Motor neuron (in vitro differentiated cells): ENCODE measurements around the gene MAP3K3. TPM values are rescaled to one million over a fixed set of nuclear protein-coding genes. Genes with fewer than 3 reads are reported as not detected.

Experiments
- ATAC-seq, 8 experiments: fragments of 200-7000 bp; cut with Tn5 transposase; replicated peaks in 6 of 8; 2 replicates each; pipeline ENCODE4 v1.8.0; 2021; ENCODE audit warnings: mild to moderate bottlenecking in 8 of 8, moderate library complexity in 8 of 8
- H3K27ac ChIP-seq, 2 donors: fragments of 250-450 bp; sonication (Bioruptor Pico); 2 replicates each; pipeline ENCODE4 v1.9.0; 2021; ENCODE audit warnings: antibody characterized with exemption in 2 of 2, mild to moderate bottlenecking in 2 of 2, moderate library complexity in 1 of 2
- H3K4me1 ChIP-seq, 2 donors: fragments of 250-450 bp; sonication (Bioruptor Pico); replicated peaks in 1 of 2; 2 replicates each; pipeline ENCODE4 v1.6.1; 2021; ENCODE audit warnings: antibody characterized with exemption in 2 of 2, mild to moderate bottlenecking in 2 of 2, moderate library complexity in 1 of 2
- H3K4me3 ChIP-seq, 5 donors: fragments of 250-450 bp; sonication (Bioruptor Pico); 2 replicates each; pipeline ENCODE4 v1.9.0; 2021; ENCODE audit warnings: antibody characterized with exemption in 5 of 5, mild to moderate bottlenecking in 5 of 5, moderate library complexity in 4 of 5
- WGBS, 10 experiments: fragments of 450-650 bp; shearing (Covaris generic); methylation state at CpG; one replicate each; pipeline ENCODE4 v1.0.0; 2022; 5-methylcytosine and 5-hydroxymethylcytosine counted together
- in situ Hi-C, 9 experiments: fragments of 400-800 bp; cut with MboI; loops; one replicate each; pipeline ENCODE4 v1.15.0; 2021; ENCODE audit warnings: low sequenced_read_pairs in 9 of 9, low pct_unique_long_range_greater_than_20kb in 2 of 9; ENCODE audit not compliant: unreplicated experiment in 9 of 9
- total RNA-seq, 8 experiments: library from RNA; unstranded; fragments of 300-600 nt; gene quantifications; 2 replicates each; pipeline versions ENCODE4 v1.2.3 to v1.2.4, GENCODE V29; 2022

The MAP3K3 gene
- total RNA-seq, result 10 to 100 TPM; 11.0 to 25.4 (median 15.1) TPM

DNA sequence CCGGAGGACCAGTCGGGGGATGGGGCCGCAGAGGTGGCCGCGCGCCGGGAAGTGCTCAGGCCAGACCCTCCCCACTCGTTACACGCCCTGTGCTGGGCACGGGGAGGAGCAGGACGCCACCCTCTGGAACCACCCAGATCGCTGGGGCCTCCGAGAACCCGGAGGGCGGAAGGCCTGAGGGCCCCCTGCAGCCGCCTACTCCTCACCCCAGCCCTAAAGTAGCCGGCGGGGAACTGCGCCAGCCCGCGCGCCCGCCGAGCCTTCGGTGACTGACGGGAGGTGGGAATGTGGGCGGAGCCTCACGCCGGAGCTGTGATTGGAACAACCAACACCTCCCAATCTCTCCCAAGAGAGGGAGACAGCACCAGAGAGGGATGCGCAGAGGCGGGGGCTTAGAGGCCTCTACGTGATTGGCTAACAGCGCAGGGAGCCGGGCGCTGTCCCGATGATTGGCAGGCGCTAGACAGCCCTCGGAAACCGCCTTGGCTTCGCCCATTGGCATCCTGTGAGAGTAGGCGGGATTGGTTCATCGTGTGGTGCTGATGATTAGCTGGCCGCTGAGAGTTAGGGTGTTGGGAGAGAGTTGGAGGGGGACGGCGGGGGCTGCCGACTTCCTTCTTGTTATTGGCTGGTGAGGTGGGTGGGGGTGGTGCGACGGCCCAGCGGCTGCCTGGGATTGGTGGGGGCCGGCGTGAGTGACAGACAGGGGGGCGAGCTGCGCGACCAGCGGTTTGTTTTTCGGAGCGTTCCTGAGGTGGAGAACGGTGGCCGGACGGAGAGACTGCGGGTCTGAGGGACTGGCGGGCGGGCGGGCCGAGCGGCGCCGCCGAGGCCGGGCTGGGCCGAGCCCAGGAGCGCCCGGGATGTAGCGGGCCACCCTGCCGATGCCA is at the start of gene MAP3K3:
Gene MAP3K3, plus strand, starts transcription at position 734 of the 890 bp plus-strand sequence. CDS start 343 bp downstream, outside the sequence.
- peak; percentile 82 to 93 (median 91) for ATAC-seq
- in situ Hi-C loops, result loop anchor here in 4 of 9 experiments (25.0 kb wide), 1 partner anchor 185 kb away; the partner anchor contains the start of gene CYB561 (in 4 of the 4)
- peak within 1 kb of the TSS; percentile 61 to 90 (median 75) for H3K4me3 ChIP-seq
- 0% methylated on average over 1 to 14 of the region's 75 CpGs; no CpG with 5 or more reads in 8 of the 10 experiments for WGBS, 10 experiments
- peak within 1 kb of the TSS; percentile 76 to 78 for H3K27ac ChIP-seq
- peaks cover 3 to 11% of the 10 kb centered on the region in 2 donors for H3K4me1 ChIP-seq

GRCh38 chr17:63573634-63574033 is 48.6 kb upstream of the MAP3K3 start:
- Histone ChIP-seq H3K4me1 (peaks cover 0 to 3% of the 10 kb centered on the region in 2 donors), H3K4me3 (no peak overlapping the region), H3K27ac (no peak overlapping the region)
- ATAC-seq, result peak in 2 of 8 experiments; percentile 46 to 74
- 29 to 100% (median 84%) methylated on average over 1 to 5 of the region's 5 CpGs; no CpG with 5 or more reads in 1 of the 10 experiments for WGBS, 10 experiments
- in situ Hi-C loops, result no loop called here

DNA sequence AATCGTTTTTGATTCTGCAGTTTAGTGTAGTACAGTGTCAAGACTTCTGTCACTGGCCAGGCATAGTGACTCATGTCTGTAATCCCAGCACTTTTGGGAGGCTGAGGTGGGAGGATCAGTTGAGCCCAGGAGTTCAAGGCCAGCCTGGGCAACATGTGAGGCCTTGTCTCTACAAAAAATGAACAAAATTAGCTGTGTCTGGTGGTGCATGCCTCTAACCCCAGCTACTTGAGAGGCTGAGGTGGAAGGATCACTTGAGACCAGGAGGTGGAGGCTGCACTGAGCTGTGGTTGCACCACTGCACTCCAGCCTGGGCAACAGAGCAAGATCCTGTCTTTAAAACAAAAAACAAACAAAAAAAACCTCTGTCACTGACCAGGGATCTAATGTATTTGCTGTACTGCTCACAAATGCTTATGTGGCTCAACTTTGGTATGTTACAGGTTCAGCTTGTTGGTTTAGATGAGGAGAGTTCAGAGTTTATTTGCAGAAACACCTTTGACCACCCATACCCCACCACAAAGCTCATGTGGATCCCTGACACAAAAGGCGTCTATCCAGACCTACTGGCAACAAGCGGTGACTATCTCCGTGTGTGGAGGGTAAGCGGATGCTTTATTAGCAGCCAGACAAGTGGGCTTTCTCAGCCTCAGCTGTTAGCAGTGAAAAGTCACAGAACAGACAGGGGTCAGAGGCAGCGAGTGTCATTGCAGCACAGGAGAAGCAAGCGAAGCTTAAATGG is 44.0 kb upstream of the MAP3K3 start:
- no peak for ATAC-seq
- H3K27ac ChIP-seq, result no peak overlapping the region
- 83 to 100% (median 88%) methylated on average over 1 to 5 of the region's 7 CpGs; no CpG with 5 or more reads in 4 of the 10 experiments for WGBS, 10 experiments
- H3K4me3 ChIP-seq, result no peak overlapping the region
- in situ Hi-C loops, result no loop called here
- peaks cover 0 to 3% of the 10 kb centered on the region in 2 donors for H3K4me1 ChIP-seq

DNA sequence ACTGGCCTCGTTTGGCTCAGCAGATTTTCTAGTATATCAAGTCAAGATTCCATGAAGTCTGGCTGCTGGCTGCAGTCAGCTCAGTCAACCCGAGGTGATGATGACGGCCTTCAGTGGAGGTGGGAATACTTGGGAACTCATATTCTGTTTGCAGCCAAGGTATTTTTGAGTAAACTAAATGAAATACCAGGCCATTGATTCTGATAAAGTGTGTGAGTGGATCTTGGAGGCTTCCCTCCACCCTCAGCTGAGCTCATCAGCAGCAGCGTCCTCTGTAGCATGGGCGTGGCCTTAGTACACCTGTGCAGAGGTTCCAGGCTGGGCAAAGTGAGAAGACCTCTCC is 43.5 kb upstream of the MAP3K3 start:
- in situ Hi-C loops, result no loop called here
- peaks cover 0 to 3% of the 10 kb centered on the region in 2 donors for H3K4me1 ChIP-seq
- ATAC-seq, result no peak
- no peak overlapping the region for H3K27ac ChIP-seq
- H3K4me3 ChIP-seq, result no peak overlapping the region
- WGBS, 10 experiments, result 71 to 100% (median 80%) methylated on average over 1 to 5 of the region's 5 CpGs; no CpG with 5 or more reads in 5 of the 10 experiments

GRCh38 chr17:63579633-63580032 is 42.6 kb upstream of the MAP3K3 start:
- WGBS, 10 experiments, result 21 to 90% (median 77%) methylated on average over 2 to 8 of the region's 11 CpGs; no CpG with 5 or more reads in 2 of the 10 experiments
- ATAC-seq, result no peak
- H3K4me1 ChIP-seq, result peaks cover 0 to 3% of the 10 kb centered on the region in 2 donors
- in situ Hi-C loops, result no loop called here
- no peak overlapping the region for H3K4me3 ChIP-seq
- H3K27ac ChIP-seq, result no peak overlapping the region

DNA sequence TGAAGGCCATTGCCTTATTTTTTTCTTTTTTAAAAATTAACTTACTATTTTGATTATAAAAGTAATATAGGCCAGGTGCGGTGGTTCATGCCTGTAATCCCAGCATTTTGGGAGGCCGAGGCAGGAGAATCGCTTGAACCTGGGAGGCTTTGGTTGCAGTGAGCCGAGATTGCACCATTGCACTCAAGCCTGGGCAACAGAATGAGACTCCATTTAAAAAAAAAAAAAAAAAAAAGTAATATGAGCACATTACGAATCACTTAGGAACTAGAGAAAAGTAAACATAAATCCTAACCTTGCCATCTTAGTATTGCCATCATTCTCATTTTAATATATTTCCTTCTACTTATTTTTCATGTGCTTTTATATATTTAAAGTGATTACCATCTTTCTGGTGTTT is 34.4 kb upstream of the MAP3K3 start:
- no peak for ATAC-seq
- Histone ChIP-seq H3K27ac (no peak overlapping the region), H3K4me3 (no peak overlapping the region), H3K4me1 (no peaks in the 10 kb centered on the region)
- in situ Hi-C loops, result no loop called here
- WGBS, 10 experiments, result 80 to 100% (median 96%) methylated on average over 2 to 5 of the region's 5 CpGs; no CpG with 5 or more reads in 1 of the 10 experiments

GRCh38 chr17:63588797-63589196 is 33.4 kb upstream of the MAP3K3 start:
- WGBS, 10 experiments, result 85 to 100% (median 92%) methylated on average over 2 to 9 of the region's 11 CpGs; no CpG with 5 or more reads in 2 of the 10 experiments
- Histone ChIP-seq H3K27ac (no peak overlapping the region), H3K4me3 (no peak overlapping the region), H3K4me1 (no peaks in the 10 kb centered on the region)
- in situ Hi-C loops, result no loop called here
- no peak for ATAC-seq

GRCh38 chr17:63589646-63590045 is 32.6 kb upstream of the MAP3K3 start:
- Histone ChIP-seq H3K4me3 (no peak overlapping the region), H3K27ac (no peak overlapping the region), H3K4me1 (no peaks in the 10 kb centered on the region)
- in situ Hi-C loops, result loop anchor here in 1 of 9 experiments (10.0 kb wide), 1 partner anchor 165 kb away; no protein-coding TSS in a partner anchor
- no peak for ATAC-seq
- 83 to 100% (median 100%) methylated on average over 1 of the region's 1 CpG; no CpG with 5 or more reads in 5 of the 10 experiments for WGBS, 10 experiments

DNA sequence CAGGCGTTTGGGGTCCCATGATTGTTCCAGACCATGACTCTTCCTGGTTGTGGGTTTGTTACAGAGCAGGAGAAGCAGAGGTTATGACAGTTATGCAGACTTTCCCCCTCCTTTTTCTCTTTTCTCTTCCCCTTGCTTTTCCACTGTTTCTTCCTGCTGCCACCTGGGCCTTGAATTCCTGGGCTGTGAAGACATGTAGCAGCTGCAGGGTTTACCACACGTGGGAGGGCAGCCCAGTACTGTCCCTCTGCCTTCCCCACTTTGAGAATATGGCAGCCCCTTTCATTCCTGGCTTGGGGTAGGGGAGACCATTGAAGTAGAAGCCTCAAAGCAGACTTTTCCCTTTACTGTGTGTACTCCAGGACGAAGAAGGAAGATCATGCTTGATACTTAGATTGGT is 29.4 kb upstream of the MAP3K3 start:
- in situ Hi-C loops, result loop anchor here in 1 of 9 experiments (10.0 kb wide), 1 partner anchor 168 kb away; no protein-coding TSS in a partner anchor
- no peak for ATAC-seq
- 43 to 100% (median 90%) methylated on average over 1 to 3 of the region's 3 CpGs; no CpG with 5 or more reads in 3 of the 10 experiments for WGBS, 10 experiments
- Histone ChIP-seq H3K4me3 (no peak overlapping the region), H3K27ac (no peak overlapping the region), H3K4me1 (no peaks in the 10 kb centered on the region)

DNA sequence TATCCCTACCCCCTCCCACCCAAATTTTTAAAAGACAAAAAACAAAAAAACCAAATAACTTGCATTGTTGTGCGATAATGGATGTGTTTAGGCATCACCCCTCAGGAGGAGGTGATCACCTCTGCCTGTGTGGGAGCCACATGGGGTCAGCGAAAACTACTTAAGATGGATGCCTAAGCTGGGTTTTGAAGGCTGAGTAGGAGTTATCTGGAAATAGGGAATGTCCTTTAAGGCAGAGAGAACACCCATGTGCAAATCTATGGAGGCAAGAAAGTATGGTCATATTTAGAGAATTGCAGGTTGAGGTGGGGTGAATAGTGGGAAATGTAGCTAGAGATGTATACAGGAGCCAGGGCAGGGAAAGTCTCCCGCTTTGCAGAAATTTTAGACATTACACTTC is 27.1 kb upstream of the MAP3K3 start:
- Histone ChIP-seq H3K4me1 (peaks cover 0 to 1% of the 10 kb centered on the region in 2 donors), H3K27ac (no peak overlapping the region), H3K4me3 (no peak overlapping the region)
- 87 to 100% (median 100%) methylated on average over 1 to 3 of the region's 3 CpGs for WGBS, 10 experiments
- ATAC-seq, result no peak
- in situ Hi-C loops, result loop anchor here in 1 of 9 experiments (10.0 kb wide), 1 partner anchor 170 kb away; no protein-coding TSS in a partner anchor

DNA sequence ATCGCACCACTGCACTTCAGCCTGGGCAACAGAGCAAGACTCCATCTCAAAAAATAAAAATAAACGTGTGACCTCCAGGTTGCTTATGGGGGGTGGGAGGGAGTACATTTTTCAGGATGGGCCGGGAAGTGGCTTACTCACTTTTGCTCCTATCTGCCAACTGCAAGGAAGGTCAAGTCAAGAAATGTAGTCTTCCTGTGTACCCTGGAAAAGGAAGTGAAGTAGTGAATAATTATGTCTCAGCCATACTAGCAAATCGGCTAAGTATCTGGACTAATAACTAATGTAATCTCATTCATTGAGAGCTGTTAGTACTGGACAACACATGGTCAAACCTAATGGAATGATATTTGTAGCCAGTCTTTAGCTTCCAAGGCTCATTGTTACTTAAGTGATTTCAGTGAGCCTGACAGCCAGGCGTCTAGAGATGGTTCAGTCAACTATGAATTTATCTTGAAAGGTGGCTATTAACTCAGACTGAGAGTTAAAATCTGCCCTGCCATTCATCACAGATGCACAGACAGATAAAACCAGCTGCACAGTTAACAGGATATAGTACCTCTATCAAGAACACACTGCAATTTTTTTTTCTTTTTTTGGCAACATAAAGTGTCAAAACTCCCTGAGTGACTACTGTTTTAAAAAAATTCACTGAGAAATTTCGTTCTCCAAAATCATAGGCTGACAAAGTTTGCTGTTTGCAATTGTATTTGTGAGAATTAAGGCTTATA is 25.2 kb upstream of the MAP3K3 start:
- no peak for ATAC-seq
- Histone ChIP-seq H3K27ac (no peak overlapping the region), H3K4me1 (peaks cover 5 to 11% of the 10 kb centered on the region in 2 donors), H3K4me3 (no peak overlapping the region)
- 33 to 100% (median 80%) methylated on average over 1 to 5 of the region's 6 CpGs; no CpG with 5 or more reads in 1 of the 10 experiments for WGBS, 10 experiments
- in situ Hi-C loops, result loop anchor here in 1 of 9 experiments (10.0 kb wide), 1 partner anchor 172 kb away; no protein-coding TSS in a partner anchor

GRCh38 chr17:63598281-63598680 is 23.9 kb upstream of the MAP3K3 start:
- Histone ChIP-seq H3K4me3 (no peak overlapping the region), H3K27ac (no peak overlapping the region), H3K4me1 (peaks cover 5 to 12% of the 10 kb centered on the region in 2 donors)
- ATAC-seq, result no peak
- in situ Hi-C loops, result loop anchor here in 1 of 9 experiments (10.0 kb wide), 1 partner anchor 173 kb away; no protein-coding TSS in a partner anchor
- 66 to 100% (median 81%) methylated on average over 1 to 2 of the region's 2 CpGs; no CpG with 5 or more reads in 4 of the 10 experiments for WGBS, 10 experiments
